Gastrocnemius medialis (tissue), 4 donors: ENCODE results near the gene TSPAN11. TPM values are rescaled to one million over a fixed set of nuclear protein-coding genes. Genes with fewer than 3 reads are reported as not detected.

Experiments used
- ATAC-seq, 2 donors: fragments of 150-250 bp; one replicate each; pipeline ENCODE4 v1.9.1; 2016
- DNase-seq, 2 donors: peaks; one replicate each; pipeline ENCODE4 v3.0.0-alpha.2; 2019
- H3K27ac ChIP-seq, 4 donors: fragments of 200-600 bp; sonication (generic); 1 replicate in 1 of 4; 2 replicates in 3 of 4; pipeline ENCODE4 v1.5.1; 2016 to 2018; ENCODE audit warnings: mild to moderate bottlenecking in 2 of 4, moderate library complexity in 1 of 4
- H3K27me3 ChIP-seq, 3 donors: fragments of 200-600 bp; sonication (generic) in 2 of 3; 1 replicate in 1 of 3; 2 replicates in 2 of 3; pipeline versions ENCODE4 v1.5.1 to v1.6.0; 2016 to 2019; ENCODE audit warnings: mild to moderate bottlenecking in 1 of 3, moderate library complexity in 1 of 3
- H3K36me3 ChIP-seq, 2 donors: fragments of 200-600 bp; sonication (generic) in 1 of 2; one replicate each; pipeline ENCODE4 v1.5.1; 2017 to 2018
- H3K4me1 ChIP-seq, 2 donors: fragments of 200-600 bp; sonication (generic) in 1 of 2; one replicate each; pipeline ENCODE4 v1.5.1; 2016 to 2017; ENCODE audit warnings: mild to moderate bottlenecking in 2 of 2
- H3K4me3 ChIP-seq, 4 donors: fragments of 200-600 bp; sonication (generic) in 3 of 4; 1 replicate in 1 of 4; 2 replicates in 3 of 4; pipeline ENCODE4 v1.5.1; 2016 to 2019; ENCODE audit warnings: mild to moderate bottlenecking in 2 of 4
- H3K9me3 ChIP-seq, 3 donors: fragments of 200-600 bp; sonication (generic) in 2 of 3; 1 replicate in 1 of 3; 2 replicates in 2 of 3; pipeline ENCODE4 v1.5.1; 2016 to 2019
- POLR2A ChIP-seq, 2 donors: fragments of 450-650 bp; IDR thresholded peaks; one replicate each; pipeline ENCODE4 v1.6.1; 2017; ENCODE audit warnings: antibody characterized with exemption in 2 of 2, mild to moderate bottlenecking in 2 of 2, moderate library complexity in 2 of 2
- in situ Hi-C, 4 donors: fragments of 200-750 bp; cut with MboI; loops; one replicate each; pipeline versions ENCODE4 v1.15.0 to v1.8.0; 2017; ENCODE audit warnings: low sequenced_read_pairs in 4 of 4
- intact Hi-C: fragments of 100-400 bp; cut with DNase I; formaldehyde crosslinking; loops from one replicate; pipeline ENCODE4 v1.15.1; 2023; ENCODE audit warnings: low total_unique reads
- total RNA-seq, 4 donors: library from RNA; depleted of rRNA; stranded (reverse); fragments of >200 nt; gene quantifications; one replicate each; pipeline versions ENCODE4 v1.1.0 to v1.2.3, GENCODE V29; 2016
- TF ChIP-seq, protein P1 (sequence below), 5 experiments: fragments of 450-650 bp in 3 of 5; fragments of 200-600 bp in 2 of 5; sonication (generic) in 2 of 5; IDR thresholded peaks in 4 of 5; conservative IDR thresholded peaks in 1 of 5; 1 replicate in 4 of 5; 2 replicates in 1 of 5; pipeline ENCODE4 v1.5.1; 2016 to 2019; ENCODE audit warnings: antibody characterized with exemption in 5 of 5, mild to moderate bottlenecking in 3 of 5, moderate library complexity in 3 of 5

TSPAN11 gene
- total RNA-seq, 4 donors from 2014 or later, result 0.05 to 0.16 (median 0.07) TPM; not detected in 1

DNA sequence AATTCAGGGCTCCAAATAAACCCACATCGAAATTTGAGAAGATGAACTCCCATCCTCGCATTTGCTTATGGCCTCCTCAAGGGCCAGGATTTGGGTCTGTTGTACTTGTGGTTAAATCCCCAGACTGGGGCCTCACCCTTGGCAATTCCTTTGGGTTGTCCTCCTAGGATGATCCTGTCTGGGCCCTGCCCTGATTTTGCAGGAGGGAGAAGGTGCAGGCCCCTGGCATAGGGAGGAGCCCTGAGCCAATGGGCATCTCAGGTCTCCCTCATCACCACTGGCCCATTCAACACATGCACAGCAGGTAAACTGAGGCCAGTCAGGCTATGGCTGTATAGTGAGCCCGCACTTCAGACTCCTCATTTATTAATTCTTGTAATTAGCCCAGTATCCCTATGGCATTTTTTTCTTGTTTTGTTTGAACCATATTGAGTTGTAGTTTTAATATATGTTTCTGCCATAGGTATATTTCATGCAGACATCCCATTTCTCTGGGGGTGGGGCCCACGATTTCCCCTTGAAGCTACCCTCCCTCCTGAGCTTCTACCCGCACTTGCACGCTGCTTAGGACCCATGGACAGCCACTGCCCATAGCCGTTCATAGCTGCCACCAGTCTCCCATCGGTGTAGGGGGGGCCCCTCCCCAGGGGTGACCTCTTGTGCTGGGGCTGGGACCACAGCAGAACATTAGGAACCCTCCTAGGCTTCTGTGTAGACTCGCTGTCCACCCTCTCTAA is 80.0 kb downstream of the TSPAN11 start:
- Histone ChIP-seq H3K36me3 (no peaks in the 10 kb centered on the region), H3K4me3 (no peak overlapping the region), H3K27me3 (no peaks in the 10 kb centered on the region), H3K4me1 (no peaks in the 10 kb centered on the region), H3K27ac (no peak overlapping the region), H3K9me3 (no peaks in the 10 kb centered on the region)
- in situ Hi-C loops, result no loop called here
- intact Hi-C loops, result no loop called here
- DNase-seq (no peak), ATAC-seq (no peak)
- TF ChIP-seq, protein P1, sequence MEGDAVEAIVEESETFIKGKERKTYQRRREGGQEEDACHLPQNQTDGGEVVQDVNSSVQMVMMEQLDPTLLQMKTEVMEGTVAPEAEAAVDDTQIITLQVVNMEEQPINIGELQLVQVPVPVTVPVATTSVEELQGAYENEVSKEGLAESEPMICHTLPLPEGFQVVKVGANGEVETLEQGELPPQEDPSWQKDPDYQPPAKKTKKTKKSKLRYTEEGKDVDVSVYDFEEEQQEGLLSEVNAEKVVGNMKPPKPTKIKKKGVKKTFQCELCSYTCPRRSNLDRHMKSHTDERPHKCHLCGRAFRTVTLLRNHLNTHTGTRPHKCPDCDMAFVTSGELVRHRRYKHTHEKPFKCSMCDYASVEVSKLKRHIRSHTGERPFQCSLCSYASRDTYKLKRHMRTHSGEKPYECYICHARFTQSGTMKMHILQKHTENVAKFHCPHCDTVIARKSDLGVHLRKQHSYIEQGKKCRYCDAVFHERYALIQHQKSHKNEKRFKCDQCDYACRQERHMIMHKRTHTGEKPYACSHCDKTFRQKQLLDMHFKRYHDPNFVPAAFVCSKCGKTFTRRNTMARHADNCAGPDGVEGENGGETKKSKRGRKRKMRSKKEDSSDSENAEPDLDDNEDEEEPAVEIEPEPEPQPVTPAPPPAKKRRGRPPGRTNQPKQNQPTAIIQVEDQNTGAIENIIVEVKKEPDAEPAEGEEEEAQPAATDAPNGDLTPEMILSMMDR (IDR thresholded peaks at IDR 0.05 in 4 of 5, conservative IDR thresholded peaks at IDR 0.05 in 1 of 5), result no peak

DNA sequence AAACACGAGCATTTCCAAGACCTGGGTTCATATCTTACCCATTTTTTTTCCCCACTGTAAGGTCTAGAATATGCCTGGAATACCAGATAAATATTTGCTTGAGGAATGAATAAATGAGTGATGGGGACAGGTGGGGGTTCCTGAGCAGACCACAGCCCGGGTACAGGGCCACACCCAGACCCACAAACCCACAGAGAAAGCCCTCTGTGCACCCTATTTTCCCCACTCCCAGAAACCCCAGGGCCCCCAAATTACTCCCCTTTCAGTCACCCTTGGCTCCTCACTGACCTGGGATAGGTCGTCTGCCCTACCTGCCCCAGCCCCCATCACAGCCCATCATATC is 80.6 kb downstream of the TSPAN11 start:
- in situ Hi-C loops, result no loop called here
- Histone ChIP-seq H3K27ac (no peak overlapping the region), H3K9me3 (no peaks in the 10 kb centered on the region), H3K27me3 (no peaks in the 10 kb centered on the region), H3K4me1 (no peaks in the 10 kb centered on the region), H3K36me3 (no peaks in the 10 kb centered on the region), H3K4me3 (no peak overlapping the region)
- TF ChIP-seq, protein P1 (IDR thresholded peaks at IDR 0.05 in 4 of 5, conservative IDR thresholded peaks at IDR 0.05 in 1 of 5), result no peak
- TF ChIP-seq POLR2A (IDR thresholded peaks at IDR 0.05), result no peak
- no peak for ATAC-seq
- no peak for DNase-seq
- intact Hi-C loops, result no loop called here

DNA sequence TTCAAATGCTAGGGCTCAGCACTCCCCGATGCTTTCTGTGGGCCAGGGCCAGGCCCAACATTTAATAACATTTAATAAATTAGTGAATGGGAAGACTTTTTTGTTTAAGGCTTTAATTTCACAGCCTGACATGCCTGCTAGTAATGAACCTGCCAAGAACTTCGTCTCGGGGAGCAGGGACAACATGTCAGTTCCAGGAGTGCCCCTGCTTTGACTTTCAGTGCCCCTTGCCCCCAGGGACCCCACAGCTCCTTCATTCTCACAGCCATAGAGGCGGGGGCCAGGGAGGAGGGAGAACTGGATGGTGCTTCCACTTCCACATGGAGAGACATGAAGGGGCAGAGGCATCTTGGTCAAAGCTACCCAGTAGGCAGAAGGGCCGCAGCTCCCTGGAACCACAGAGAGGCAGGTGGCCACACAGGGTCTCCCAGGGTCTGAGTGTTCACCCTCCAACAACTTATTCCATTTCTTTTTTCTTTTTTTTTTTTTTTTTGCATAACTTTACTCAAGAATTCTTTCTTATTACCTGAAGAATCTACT is 81.2 kb downstream of the TSPAN11 start:
- TF ChIP-seq, protein P1 (IDR thresholded peaks at IDR 0.05 in 4 of 5, conservative IDR thresholded peaks at IDR 0.05 in 1 of 5), result no peak
- TF ChIP-seq POLR2A (IDR thresholded peaks at IDR 0.05), result no peak
- Histone ChIP-seq H3K9me3 (no peaks in the 10 kb centered on the region), H3K4me1 (no peaks in the 10 kb centered on the region), H3K4me3 (no peak overlapping the region), H3K36me3 (no peaks in the 10 kb centered on the region), H3K27ac (no peak overlapping the region), H3K27me3 (no peaks in the 10 kb centered on the region)
- intact Hi-C loops, result no loop called here
- no peak for DNase-seq
- in situ Hi-C loops, result no loop called here
- ATAC-seq, result no peak

DNA sequence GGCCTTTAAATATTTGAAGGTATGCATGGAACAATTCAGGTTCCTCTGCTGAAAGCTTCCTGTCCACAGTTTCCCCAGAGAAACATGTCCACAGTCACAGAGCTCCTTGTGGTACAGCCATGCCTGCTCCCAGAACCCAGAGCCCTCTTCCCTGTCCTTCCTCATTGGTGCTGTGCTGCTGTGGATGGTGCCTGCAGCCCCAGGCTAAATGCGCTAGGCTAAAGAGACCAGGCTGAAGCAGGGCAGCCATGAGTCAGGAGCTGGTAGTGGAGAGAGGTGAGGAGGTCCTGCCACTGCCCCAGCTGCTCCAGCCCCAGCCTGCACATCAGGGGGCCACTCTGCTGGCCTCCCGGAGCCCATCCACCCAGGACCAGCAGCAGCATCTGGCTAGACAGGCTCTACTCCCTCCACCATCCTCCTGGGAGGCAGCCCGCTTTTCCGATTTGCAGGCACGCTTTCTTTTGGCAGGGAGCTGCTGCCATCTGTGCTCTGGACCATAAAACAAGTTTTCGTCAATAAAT is 81.8 kb downstream of the TSPAN11 start:
- no peak for ATAC-seq
- DNase-seq, result no peak
- no peaks in the 10 kb centered on the region for H3K36me3 ChIP-seq
- no peaks in the 10 kb centered on the region for H3K9me3 ChIP-seq
- no peaks in the 10 kb centered on the region for H3K27me3 ChIP-seq
- TF ChIP-seq, protein P1 (IDR thresholded peaks at IDR 0.05 in 4 of 5, conservative IDR thresholded peaks at IDR 0.05 in 1 of 5), result no peak
- no peak for TF ChIP-seq POLR2A (IDR thresholded peaks at IDR 0.05)
- in situ Hi-C loops (no loop called here), intact Hi-C loops (no loop called here)
- H3K4me3 ChIP-seq, result no peak overlapping the region
- H3K4me1 ChIP-seq, result no peaks in the 10 kb centered on the region
- H3K27ac ChIP-seq, result no peak overlapping the region
